Caco-2 (cell line): ENCODE measurements around the gene MGA. TPM values are rescaled to one million over a fixed set of nuclear protein-coding genes. Genes with fewer than 3 reads are reported as not detected.
"Not testable (repeated sequence)": the region's sequence is repeated elsewhere in the genome, so short reads cannot be mapped to it uniquely, and the experiment has no call there.

Experiments used
- BruUV-seq: library from RNA; stranded (reverse); fragments of 400-500 nt; replicated peaks from 2 replicates; lab custom pipeline; 2021; lab: Mats Ljungman, UMichigan
- CTCF ChIA-PET: fragments of 300-600 bp; sonication (Branson Sonifier 250); formaldehyde crosslinking; loops from one replicate; lab custom pipeline; 2022; ENCODE audit warnings: antibody characterized with exemption; lab: Charles Lee
- POLR2A ChIA-PET: fragments of 300-600 bp; sonication (Branson Sonifier 250); formaldehyde crosslinking; loops from one replicate; lab custom pipeline; 2022; ENCODE audit warnings: antibody characterized with exemption; lab: Charles Lee
- DNase-seq, 2 experiments: peaks; one replicate each; pipeline versions ENCODE4 v3.0.0 to v3.0.0-alpha.2; 2020 to 2022
- H3K27me3 ChIP-seq: replicated peaks from 2 replicates; pipeline ENCODE4 v1.6.0; 2011; ENCODE audit warnings: low read length; ENCODE audit not compliant: control insufficient read depth, insufficient read depth
- H3K36me3 ChIP-seq: 2 replicates; pipeline ENCODE4 v1.5.1; 2011; ENCODE audit warnings: low read length; ENCODE audit not compliant: control insufficient read depth, insufficient read depth
- H3K4me1 ChIP-seq: fragments of 250-450 bp; sonication (Bioruptor Pico); 2 replicates; pipeline ENCODE4 v1.5.1; 2020; ENCODE audit warnings: mild to moderate bottlenecking
- H3K4me3 ChIP-seq: 2 replicates; pipeline ENCODE4 v1.5.1; 2011; ENCODE audit warnings: low read depth, mild to moderate bottlenecking, control low read depth, low read length
- H3K9me3 ChIP-seq: fragments of 250-450 bp; sonication (Bioruptor Pico); 2 replicates; pipeline ENCODE4 v1.5.1; 2020; ENCODE audit warnings: mild to moderate bottlenecking, moderate library complexity
- H3K27ac Mint-ChIP-seq: one replicate; pipeline ENCODE4 v1.8.0; 2022; ENCODE audit warnings: mixed read lengths; ENCODE audit not compliant: unreplicated experiment
- H3K27me3 Mint-ChIP-seq: one replicate; pipeline ENCODE4 v1.8.0; 2022; ENCODE audit warnings: mixed read lengths; ENCODE audit not compliant: insufficient read depth, unreplicated experiment
- H3K36me3 Mint-ChIP-seq: one replicate; pipeline ENCODE4 v1.8.0; 2022; ENCODE audit warnings: mild to moderate bottlenecking, mixed read lengths; ENCODE audit not compliant: insufficient read depth, unreplicated experiment
- H3K4me1 Mint-ChIP-seq: one replicate; pipeline ENCODE4 v1.8.0; 2022; ENCODE audit warnings: low read depth, mixed read lengths; ENCODE audit not compliant: unreplicated experiment
- H3K4me3 Mint-ChIP-seq: one replicate; pipeline ENCODE4 v1.8.0; 2022; ENCODE audit warnings: mild to moderate bottlenecking, moderate library complexity, mixed read lengths; ENCODE audit not compliant: unreplicated experiment
- H3K9me3 Mint-ChIP-seq: one replicate; pipeline ENCODE4 v1.8.0; 2022; ENCODE audit warnings: mixed read lengths; ENCODE audit not compliant: unreplicated experiment
- CTCF ChIP-seq, 2 experiments: fragments of 200-600 bp in 1 of 2; IDR thresholded peaks; 1 replicate in 1 of 2; 2 replicates in 1 of 2; pipeline versions ENCODE4 v1.5.1 to v1.8.0; 2011 to 2022; ENCODE audit warnings: antibody characterized with exemption in 1 of 2, control low read depth in 1 of 2, inconsistent platforms in 1 of 2, low read depth in 1 of 2, low read length in 1 of 2, mild to moderate bottlenecking in 1 of 2, moderate library complexity in 1 of 2; ENCODE audit not compliant: insufficient read depth in 1 of 2, severe bottlenecking in 1 of 2, unreplicated experiment in 1 of 2
- intact Hi-C: fragments of 100-400 bp; cut with micrococcal nuclease; formaldehyde crosslinking; loops from one replicate; pipeline ENCODE4 v1.10.0; 2022; ENCODE audit not compliant: unreplicated experiment
- total RNA-seq: library from RNA; stranded (reverse); gene quantifications from 2 replicates; pipeline ENCODE4 v1.2.3, GENCODE V29; 2022

MGA gene
- total RNA-seq, 1 experiment from 2014 or later, result 59.6 TPM

- DNase-seq, result no peak
- Mint-ChIP-seq H3K36me3 (peaks cover 42% of the 10 kb centered on the region), H3K9me3 (no peaks in the 10 kb centered on the region), H3K4me1 (no peaks in the 10 kb centered on the region), H3K4me3 (no peak overlapping the region), H3K27ac (no peak overlapping the region), H3K27me3 (no peaks in the 10 kb centered on the region)
- TF ChIP-seq CTCF (IDR thresholded peaks at IDR 0.05; ENCODE audit: insufficient read depth in 1 of 2, low read depth in 1 of 2, low read length in 1 of 2, severe bottlenecking in 1 of 2, unreplicated experiment in 1 of 2), result no peak
- BruUV-seq, result no TSS peak
- Histone ChIP-seq H3K27me3 (no peaks in the 10 kb centered on the region), H3K4me1 (no peaks in the 10 kb centered on the region), H3K36me3 (0 out of 2 replicates have a peak, but pooled peaks cover 1% of the 10 kb centered on the region), H3K4me3 (no peak overlapping the region), H3K9me3 (no peaks in the 10 kb centered on the region)
- intact Hi-C loops, result no loop called here
- ChIA-PET CTCF (no interaction called here), POLR2A (no interaction called here)
These were observed 56.7 kb downstream of the MGA start for GRCh38 chr15:41716864-41717263.

DNA sequence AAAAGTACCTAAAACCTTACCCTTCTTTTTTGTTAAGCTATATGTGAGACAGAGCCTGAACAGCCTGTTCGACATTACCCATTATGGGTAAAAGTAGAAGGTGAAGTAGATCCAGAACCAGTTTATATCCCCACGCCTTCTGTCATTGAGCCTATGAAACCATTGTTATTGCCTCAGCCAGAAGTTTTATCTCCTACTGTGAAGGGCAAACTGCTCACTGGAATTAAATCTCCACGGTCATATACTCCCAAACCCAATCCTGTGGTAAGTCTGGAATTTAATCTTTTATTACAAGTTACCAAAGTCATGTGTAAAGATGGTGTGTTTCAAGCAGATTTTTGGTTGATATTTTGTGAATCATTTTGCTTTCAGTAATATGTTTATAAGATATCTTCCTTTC, 66.9 kb downstream of the MGA start:
- Histone ChIP-seq H3K4me1 (no peaks in the 10 kb centered on the region), H3K9me3 (no peaks in the 10 kb centered on the region), H3K4me3 (no peak overlapping the region), H3K27me3 (no peaks in the 10 kb centered on the region), H3K36me3 (no peaks in the 10 kb centered on the region)
- Mint-ChIP-seq H3K27me3 (no peaks in the 10 kb centered on the region), H3K4me1 (no peaks in the 10 kb centered on the region), H3K4me3 (no peak overlapping the region), H3K9me3 (no peaks in the 10 kb centered on the region), H3K27ac (no peak overlapping the region), H3K36me3 (peaks cover 41% of the 10 kb centered on the region)
- DNase-seq, result no peak
- intact Hi-C loops, result no loop called here
- CTCF ChIA-PET, result no interaction called here
- TF ChIP-seq CTCF (IDR thresholded peaks at IDR 0.05; ENCODE audit: insufficient read depth in 1 of 2, low read depth in 1 of 2, low read length in 1 of 2, severe bottlenecking in 1 of 2, unreplicated experiment in 1 of 2), result no peak
- BruUV-seq, result no TSS peak
- POLR2A ChIA-PET, result interaction anchor here (0.7 kb wide), 1 partner anchor 19 kb away, joined by 3 read pairs; no protein-coding TSS in a partner anchor

GRCh38 chr15:41728061-41728460, 67.9 kb downstream of the MGA start:
- DNase-seq, H3K4me1 ChIP-seq, H3K27me3 ChIP-seq, intact Hi-C loops, H3K36me3 ChIP-seq, H3K4me3 Mint-ChIP-seq, H3K9me3 ChIP-seq, H3K27me3 Mint-ChIP-seq, BruUV-seq, CTCF ChIA-PET, POLR2A ChIA-PET, H3K4me3 ChIP-seq, H3K9me3 Mint-ChIP-seq, H3K4me1 Mint-ChIP-seq: not testable (repeated sequence)
- Mint-ChIP-seq H3K36me3 (peaks cover 45% of the 10 kb centered on the region), H3K27ac (peak overlapping the region; percentile 45)

DNA sequence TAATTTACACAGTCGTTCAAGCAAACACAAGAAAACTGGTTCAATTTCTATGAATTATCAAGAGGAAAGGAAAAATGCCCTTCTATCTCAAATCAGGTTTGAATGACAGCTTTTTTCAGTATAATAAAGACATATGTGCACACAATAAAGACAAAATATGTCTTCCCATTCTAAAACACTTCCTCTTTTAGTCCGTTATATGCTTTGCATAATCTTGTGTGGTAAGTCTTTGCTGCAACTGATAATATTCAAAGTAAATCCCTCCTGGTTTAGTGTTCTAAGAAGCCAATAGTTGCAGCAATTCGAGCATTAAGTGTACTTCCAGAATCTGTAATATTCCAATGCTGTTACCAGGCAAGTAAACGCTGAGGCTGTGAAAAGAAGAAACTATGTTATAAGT, 70.3 kb downstream of the MGA start:
- no peaks in the 10 kb centered on the region for H3K9me3 Mint-ChIP-seq
- no peaks in the 10 kb centered on the region for H3K4me1 Mint-ChIP-seq
- ChIA-PET POLR2A (no interaction called here), CTCF (no interaction called here)
- no peak for TF ChIP-seq CTCF (IDR thresholded peaks at IDR 0.05; ENCODE audit: insufficient read depth in 1 of 2, low read depth in 1 of 2, low read length in 1 of 2, severe bottlenecking in 1 of 2, unreplicated experiment in 1 of 2)
- H3K4me3 ChIP-seq, result no peak overlapping the region
- H3K27me3 Mint-ChIP-seq, result no peaks in the 10 kb centered on the region
- H3K36me3 ChIP-seq, result no peaks in the 10 kb centered on the region
- no peaks in the 10 kb centered on the region for H3K9me3 ChIP-seq
- H3K27me3 ChIP-seq, result no peaks in the 10 kb centered on the region
- intact Hi-C loops, result no loop called here
- H3K4me1 ChIP-seq, result no peaks in the 10 kb centered on the region
- no peak for DNase-seq
- H3K27ac Mint-ChIP-seq, result no peak overlapping the region
- H3K4me3 Mint-ChIP-seq, result no peak overlapping the region
- H3K36me3 Mint-ChIP-seq, result peaks cover 70% of the 10 kb centered on the region
- TSS peak; percentile 17 for BruUV-seq
